Mammary epithelial cell (primary cell): ENCODE measurements around the gene RASGRF2.

Experiments used
- EZH2 ChIP-seq: IDR thresholded peaks from 2 replicates; pipeline ENCODE4 v1.6.1; 2012; ENCODE audit warnings: low read length, inconsistent platforms, borderline replicate concordance
- TF ChIP-seq, protein P1 (sequence below), 2 donors: IDR thresholded peaks in 1 of 2; conservative IDR thresholded peaks in 1 of 2; 2 replicates each; pipeline ENCODE4 v1.5.1; 2011 to 2012; ENCODE audit warnings: inconsistent platforms in 2 of 2, low read length in 2 of 2, mild to moderate bottlenecking in 2 of 2, control low read depth in 1 of 2, low read depth in 1 of 2; ENCODE audit not compliant: insufficient read depth in 1 of 2; ENCODE audit errors: extremely low read depth in 1 of 2

DNA sequence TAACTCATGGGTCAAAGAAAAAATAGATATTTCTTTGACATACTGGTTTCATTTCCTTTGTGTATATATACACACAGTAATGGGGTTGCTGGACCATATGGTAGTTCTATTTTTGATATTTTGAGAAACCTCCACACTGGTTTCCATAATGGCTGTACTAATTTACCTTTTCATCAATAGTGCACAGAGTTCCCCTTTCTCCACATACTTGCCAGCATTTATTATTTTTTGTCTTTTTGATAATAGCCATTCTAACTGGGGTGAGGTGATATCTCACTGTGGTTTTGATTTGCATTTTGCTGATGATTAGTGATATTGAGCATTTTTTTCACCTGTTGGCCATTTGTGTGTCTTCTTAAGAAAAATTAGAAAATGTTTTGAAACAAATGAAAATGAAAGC lies 194.6 kb downstream of the RASGRF2 start:
- TF ChIP-seq EZH2 = no peak
- TF ChIP-seq, protein P1, sequence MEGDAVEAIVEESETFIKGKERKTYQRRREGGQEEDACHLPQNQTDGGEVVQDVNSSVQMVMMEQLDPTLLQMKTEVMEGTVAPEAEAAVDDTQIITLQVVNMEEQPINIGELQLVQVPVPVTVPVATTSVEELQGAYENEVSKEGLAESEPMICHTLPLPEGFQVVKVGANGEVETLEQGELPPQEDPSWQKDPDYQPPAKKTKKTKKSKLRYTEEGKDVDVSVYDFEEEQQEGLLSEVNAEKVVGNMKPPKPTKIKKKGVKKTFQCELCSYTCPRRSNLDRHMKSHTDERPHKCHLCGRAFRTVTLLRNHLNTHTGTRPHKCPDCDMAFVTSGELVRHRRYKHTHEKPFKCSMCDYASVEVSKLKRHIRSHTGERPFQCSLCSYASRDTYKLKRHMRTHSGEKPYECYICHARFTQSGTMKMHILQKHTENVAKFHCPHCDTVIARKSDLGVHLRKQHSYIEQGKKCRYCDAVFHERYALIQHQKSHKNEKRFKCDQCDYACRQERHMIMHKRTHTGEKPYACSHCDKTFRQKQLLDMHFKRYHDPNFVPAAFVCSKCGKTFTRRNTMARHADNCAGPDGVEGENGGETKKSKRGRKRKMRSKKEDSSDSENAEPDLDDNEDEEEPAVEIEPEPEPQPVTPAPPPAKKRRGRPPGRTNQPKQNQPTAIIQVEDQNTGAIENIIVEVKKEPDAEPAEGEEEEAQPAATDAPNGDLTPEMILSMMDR (conservative IDR thresholded peaks at IDR 0.05 in 1 of 2, IDR thresholded peaks at IDR 0.05 in 1 of 2; ENCODE audit: extremely low read depth in 1 of 2, insufficient read depth in 1 of 2, low read depth in 1 of 2, low read length in 2 of 2) = no peak
